Esophagus (tissue), 2 donors: ENCODE measurements around the gene MYBL2. TPM values are rescaled to one million over a fixed set of nuclear protein-coding genes. Genes with fewer than 3 reads are reported as not detected.

Experiments used
- H3K27ac ChIP-seq, 2 donors: one replicate each; pipeline ENCODE4 v1.5.1; 2013; ENCODE audit warnings: low read depth in 2 of 2, mild to moderate bottlenecking in 2 of 2, inconsistent platforms in 1 of 2, low read length in 1 of 2, moderate library complexity in 1 of 2
- H3K27me3 ChIP-seq, 2 donors: one replicate each; pipeline ENCODE4 v1.6.1; 2013; ENCODE audit warnings: low read length in 2 of 2, control low read depth in 1 of 2, mild to moderate bottlenecking in 1 of 2; ENCODE audit not compliant: insufficient read depth in 2 of 2, control insufficient read depth in 1 of 2
- H3K36me3 ChIP-seq, 2 donors: one replicate each; pipeline ENCODE4 v1.6.1; 2013; ENCODE audit warnings: low read length in 1 of 2; ENCODE audit not compliant: control insufficient read depth in 2 of 2, insufficient read depth in 2 of 2
- H3K4me1 ChIP-seq, 2 donors: one replicate each; pipeline ENCODE4 v1.6.1; 2013; ENCODE audit warnings: low read length in 1 of 2; ENCODE audit not compliant: control insufficient read depth in 2 of 2, insufficient read depth in 2 of 2
- H3K4me3 ChIP-seq, 2 donors: one replicate each; pipeline ENCODE4 v1.5.1; 2013; ENCODE audit warnings: low read length in 2 of 2, mild to moderate bottlenecking in 2 of 2, low read depth in 1 of 2, moderate library complexity in 1 of 2
- H3K9me3 ChIP-seq, 2 donors: one replicate each; pipeline ENCODE4 v1.6.1; 2013; ENCODE audit warnings: mild to moderate bottlenecking in 2 of 2, low read depth in 1 of 2, low read length in 1 of 2, moderate library complexity in 1 of 2; ENCODE audit not compliant: control insufficient read depth in 2 of 2, insufficient read depth in 1 of 2
- WGBS, 2 donors: extraction: QIAGEN DNeasy Blood & Tissue Kit; methylation state at CpG; one replicate each; pipeline ENCODE4 v1.1.7; 2013; 5-methylcytosine and 5-hydroxymethylcytosine counted together
- polyA plus RNA-seq, 2 donors: library from polyadenylated mRNA; stranded (reverse); fragments of 200-250 nt; gene quantifications; one replicate each; pipeline ENCODE4 v1.2.3, GENCODE V29; 2013
- donor health status: healthy with polysubstance abuse.
- donor health status: Bipolar disorder and iron deficiency.

MYBL2 gene
- polyA plus RNA-seq, 2 donors: 9.3 to 11.6 TPM

DNA sequence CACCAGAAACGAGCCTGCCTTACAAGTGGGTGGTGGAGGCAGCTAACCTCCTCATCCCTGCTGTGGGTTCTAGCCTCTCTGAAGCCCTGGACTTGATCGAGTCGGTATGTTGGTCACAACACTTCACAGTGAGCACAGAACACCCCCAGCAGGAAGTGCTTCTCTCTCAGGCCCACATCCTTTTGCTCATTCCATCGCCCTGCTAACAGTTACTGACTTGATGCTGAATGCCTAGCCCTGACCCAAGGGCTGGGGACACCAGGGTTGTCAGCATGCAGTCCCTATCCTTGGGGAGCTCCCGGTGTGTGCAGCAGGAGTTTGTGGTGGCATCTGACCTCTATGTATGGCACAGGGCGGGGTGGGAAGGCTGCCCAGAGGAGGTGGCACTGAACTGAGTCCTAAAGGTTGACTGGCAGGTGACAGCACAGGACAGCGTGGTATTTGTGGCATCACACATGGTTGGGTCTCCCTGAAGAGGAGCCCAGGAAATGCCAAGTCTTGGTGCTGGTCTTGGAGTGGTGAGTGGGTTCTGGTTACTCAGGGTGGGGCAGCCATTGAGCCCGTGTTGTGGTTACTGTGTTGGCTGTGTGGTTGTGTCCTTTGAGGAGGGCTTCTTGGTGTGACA lies 33.1 kb downstream of the MYBL2 start:
- no peaks in the 10 kb centered on the region for H3K4me1 ChIP-seq
- H3K27ac ChIP-seq: no peak overlapping the region
- H3K4me3 ChIP-seq: no peak overlapping the region
- 90 to 93% methylated on average over 8 of the region's 8 CpGs for WGBS, 2 donors
- H3K9me3 ChIP-seq: no peaks in the 10 kb centered on the region
- no peaks in the 10 kb centered on the region for H3K27me3 ChIP-seq
- H3K36me3 ChIP-seq: peaks cover 0 to 2% of the 10 kb centered on the region in 2 donors

DNA sequence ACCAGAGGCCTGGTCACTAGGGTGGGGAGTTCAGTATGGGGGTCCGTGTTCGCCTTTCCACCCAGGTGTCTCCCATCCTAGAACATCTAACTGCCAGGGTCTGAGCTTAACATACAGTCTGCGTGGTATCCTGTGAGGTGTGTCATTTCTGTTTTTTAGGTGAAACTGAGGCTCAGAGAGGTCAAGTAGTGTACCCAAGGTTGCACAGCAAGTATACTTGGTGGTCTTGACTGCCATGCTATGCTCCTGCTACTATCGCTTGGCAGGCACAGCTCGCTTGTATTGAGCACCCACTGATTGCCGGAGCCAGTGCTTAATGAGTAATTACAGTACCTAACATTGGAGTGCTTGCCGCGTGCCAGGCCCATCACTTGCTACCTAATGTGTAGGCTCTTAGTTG lies 33.7 kb downstream of the MYBL2 start:
- Histone ChIP-seq H3K4me3 (no peak overlapping the region), H3K27me3 (no peaks in the 10 kb centered on the region), H3K4me1 (no peaks in the 10 kb centered on the region), H3K27ac (no peak overlapping the region), H3K36me3 (peaks cover 0 to 2% of the 10 kb centered on the region in 2 donors), H3K9me3 (no peaks in the 10 kb centered on the region)
- 92 to 96% methylated on average over 8 of the region's 8 CpGs for WGBS, 2 donors

DNA sequence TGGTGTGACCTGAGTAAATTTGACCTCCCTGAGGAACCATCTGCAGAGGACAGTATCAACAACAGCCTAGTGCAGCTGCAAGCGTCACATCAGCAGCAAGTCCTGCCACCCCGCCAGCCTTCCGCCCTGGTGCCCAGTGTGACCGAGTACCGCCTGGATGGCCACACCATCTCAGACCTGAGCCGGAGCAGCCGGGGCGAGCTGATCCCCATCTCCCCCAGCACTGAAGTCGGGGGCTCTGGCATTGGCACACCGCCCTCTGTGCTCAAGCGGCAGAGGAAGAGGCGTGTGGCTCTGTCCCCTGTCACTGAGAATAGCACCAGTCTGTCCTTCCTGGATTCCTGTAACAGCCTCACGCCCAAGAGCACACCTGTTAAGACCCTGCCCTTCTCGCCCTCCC lies 35.6 kb downstream of the MYBL2 start:
- no peaks in the 10 kb centered on the region for H3K9me3 ChIP-seq
- H3K27ac ChIP-seq: no peak overlapping the region
- WGBS, 2 donors: 96 to 97% methylated on average over 14 of the region's 14 CpGs

DNA sequence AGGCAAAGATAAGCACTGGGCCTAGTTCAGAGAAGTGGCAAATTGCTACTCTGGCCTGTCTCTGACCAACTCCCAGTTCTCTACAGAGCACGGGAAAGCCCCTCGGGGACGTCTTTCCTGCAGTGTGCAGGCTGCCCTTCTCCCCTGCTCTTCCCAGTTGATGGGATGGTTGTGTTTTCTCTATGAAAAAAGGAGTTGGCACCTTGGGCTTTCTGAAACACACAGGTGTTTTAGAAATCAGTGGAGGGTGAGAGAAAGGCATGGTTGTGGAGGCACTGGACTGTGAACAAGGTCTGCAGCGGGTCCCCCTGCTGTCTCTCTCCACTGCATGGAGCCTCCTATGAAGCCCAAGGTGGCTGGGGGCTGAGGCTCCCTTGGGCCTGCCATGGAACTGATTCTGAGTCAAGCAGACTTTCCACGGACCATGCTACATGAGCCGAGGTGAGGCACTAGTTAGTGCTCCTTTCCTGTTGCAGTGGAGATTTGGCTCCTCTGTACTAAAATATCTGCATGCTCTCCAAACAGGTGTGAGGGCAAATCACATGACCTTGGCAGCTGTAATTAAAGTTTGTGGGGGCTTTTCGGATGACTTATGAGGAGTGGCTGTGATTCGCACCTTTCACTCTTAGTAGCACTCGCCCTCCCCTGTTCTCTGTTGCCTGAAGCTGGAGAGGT lies 43.6 kb downstream of the MYBL2 start:
- no peaks in the 10 kb centered on the region for H3K36me3 ChIP-seq
- H3K27me3 ChIP-seq: no peaks in the 10 kb centered on the region
- H3K4me3 ChIP-seq: no peak overlapping the region
- 91 to 94% methylated on average over 9 of the region's 9 CpGs for WGBS, 2 donors
- no peaks in the 10 kb centered on the region for H3K4me1 ChIP-seq
- H3K27ac ChIP-seq: no peak overlapping the region
- no peaks in the 10 kb centered on the region for H3K9me3 ChIP-seq

More for the DNA sequence above, 35.6 kb downstream of the MYBL2 start:
- Histone ChIP-seq H3K4me1 (no peaks in the 10 kb centered on the region), H3K27me3 (no peaks in the 10 kb centered on the region), H3K36me3 (peaks cover 0 to 2% of the 10 kb centered on the region in 2 donors), H3K4me3 (no peak overlapping the region)

DNA sequence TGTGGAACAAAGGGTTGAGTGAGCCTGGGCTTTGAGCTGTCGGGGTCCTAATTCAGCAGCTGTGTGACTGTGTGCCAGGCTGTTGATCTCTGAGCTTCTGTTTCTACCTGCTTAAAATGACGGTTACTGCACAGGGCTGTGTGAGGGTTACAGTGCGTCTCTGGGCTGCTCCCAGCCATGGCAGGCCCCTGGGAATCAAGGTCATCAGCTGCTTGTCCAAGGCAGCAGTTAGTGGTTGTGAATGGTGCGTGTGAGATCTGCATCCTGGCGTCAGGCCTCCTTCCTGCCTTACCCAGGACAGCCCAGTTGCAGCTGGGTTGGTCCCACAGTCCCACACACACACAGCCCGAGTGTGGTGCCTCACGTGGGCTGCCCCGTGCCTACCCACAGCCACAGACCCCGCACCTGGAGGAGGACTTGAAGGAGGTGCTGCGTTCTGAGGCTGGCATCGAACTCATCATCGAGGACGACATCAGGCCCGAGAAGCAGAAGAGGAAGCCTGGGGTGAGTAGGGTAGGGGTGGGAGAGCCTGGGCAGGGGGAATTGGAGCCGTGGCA lies 44.3 kb downstream of the MYBL2 start:
- Histone ChIP-seq H3K36me3 (no peaks in the 10 kb centered on the region), H3K4me3 (no peak overlapping the region), H3K27me3 (no peaks in the 10 kb centered on the region), H3K4me1 (no peaks in the 10 kb centered on the region), H3K27ac (no peak overlapping the region), H3K9me3 (no peaks in the 10 kb centered on the region)
- 90 to 92% methylated on average over 15 of the region's 15 CpGs for WGBS, 2 donors

DNA sequence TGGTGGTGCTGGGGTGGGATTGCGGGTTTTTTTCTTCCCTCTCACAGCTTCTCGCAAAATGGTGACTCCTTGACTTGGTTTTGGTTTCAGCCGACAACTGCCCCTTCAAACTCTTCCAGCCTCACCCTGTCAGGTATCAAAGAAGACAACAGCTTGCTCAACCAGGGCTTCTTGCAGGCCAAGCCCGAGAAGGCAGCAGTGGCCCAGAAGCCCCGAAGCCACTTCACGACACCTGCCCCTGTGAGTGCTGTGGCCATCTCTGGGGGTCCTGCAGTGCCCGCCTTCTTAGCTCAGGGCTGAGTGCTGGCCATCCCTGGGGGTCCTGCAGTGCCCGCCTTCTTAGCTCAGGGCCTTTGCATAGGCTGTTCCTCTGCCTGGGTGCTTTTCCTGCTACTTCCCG lies 48.1 kb downstream of the MYBL2 start:
- Histone ChIP-seq H3K9me3 (peaks cover 0 to 5% of the 10 kb centered on the region in 2 donors), H3K27ac (no peak overlapping the region), H3K4me3 (no peak overlapping the region), H3K27me3 (no peaks in the 10 kb centered on the region), H3K36me3 (no peaks in the 10 kb centered on the region), H3K4me1 (no peaks in the 10 kb centered on the region)
- WGBS, 2 donors: 97 to 98% methylated on average over 9 of the region's 9 CpGs

DNA sequence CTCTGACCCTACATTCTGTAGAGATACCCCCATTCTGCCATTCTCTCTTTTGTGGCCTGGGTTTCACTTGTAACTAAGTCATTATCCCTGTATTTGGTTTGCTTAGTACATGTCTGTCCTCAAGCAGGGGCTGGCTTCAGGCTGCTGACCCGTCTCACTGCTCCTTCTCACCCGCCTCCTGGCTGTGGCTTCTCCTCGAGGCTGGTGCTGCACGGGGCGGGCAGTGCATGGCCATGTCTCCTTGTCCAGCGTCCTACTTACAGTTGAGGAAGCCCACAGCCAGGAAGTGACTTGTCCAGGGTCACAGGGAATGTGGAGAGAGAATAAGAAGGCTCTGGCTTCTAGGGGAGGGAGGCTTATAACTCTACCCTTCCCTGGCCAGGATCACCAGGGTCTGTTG lies 48.6 kb downstream of the MYBL2 start:
- H3K27ac ChIP-seq: no peak overlapping the region
- no peak overlapping the region for H3K4me3 ChIP-seq
- H3K9me3 ChIP-seq: peaks cover 0 to 6% of the 10 kb centered on the region in 2 donors
- WGBS, 2 donors: 91 to 94% methylated on average over 6 of the region's 6 CpGs
- no peaks in the 10 kb centered on the region for H3K27me3 ChIP-seq
- H3K36me3 ChIP-seq: no peaks in the 10 kb centered on the region
- H3K4me1 ChIP-seq: no peaks in the 10 kb centered on the region

DNA sequence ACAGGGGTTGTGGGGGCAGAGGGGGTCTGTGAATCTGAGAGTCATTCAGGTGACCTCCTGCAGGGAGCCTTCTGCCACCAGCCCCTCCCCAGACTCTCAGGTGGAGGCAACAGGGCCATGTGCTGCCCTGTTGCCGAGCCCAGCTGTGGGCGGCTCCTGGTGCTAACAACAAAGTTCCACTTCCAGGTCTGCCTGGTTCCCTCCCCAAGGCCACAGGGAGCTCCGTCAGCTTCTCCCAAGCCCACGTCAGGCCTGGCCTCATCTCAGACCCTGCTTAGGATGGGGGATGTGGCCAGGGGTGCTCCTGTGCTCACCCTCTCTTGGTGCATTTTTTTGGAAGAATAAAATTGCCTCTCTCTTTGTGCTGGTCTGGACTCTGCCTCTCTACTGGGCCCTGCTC lies 49.2 kb downstream of the MYBL2 start:
- H3K36me3 ChIP-seq: no peaks in the 10 kb centered on the region
- peaks cover 0 to 6% of the 10 kb centered on the region in 2 donors for H3K9me3 ChIP-seq
- WGBS, 2 donors: 90 to 92% methylated on average over 4 of the region's 4 CpGs
- no peak overlapping the region for H3K27ac ChIP-seq
- no peaks in the 10 kb centered on the region for H3K27me3 ChIP-seq
- H3K4me3 ChIP-seq: no peak overlapping the region
- H3K4me1 ChIP-seq: no peaks in the 10 kb centered on the region

DNA sequence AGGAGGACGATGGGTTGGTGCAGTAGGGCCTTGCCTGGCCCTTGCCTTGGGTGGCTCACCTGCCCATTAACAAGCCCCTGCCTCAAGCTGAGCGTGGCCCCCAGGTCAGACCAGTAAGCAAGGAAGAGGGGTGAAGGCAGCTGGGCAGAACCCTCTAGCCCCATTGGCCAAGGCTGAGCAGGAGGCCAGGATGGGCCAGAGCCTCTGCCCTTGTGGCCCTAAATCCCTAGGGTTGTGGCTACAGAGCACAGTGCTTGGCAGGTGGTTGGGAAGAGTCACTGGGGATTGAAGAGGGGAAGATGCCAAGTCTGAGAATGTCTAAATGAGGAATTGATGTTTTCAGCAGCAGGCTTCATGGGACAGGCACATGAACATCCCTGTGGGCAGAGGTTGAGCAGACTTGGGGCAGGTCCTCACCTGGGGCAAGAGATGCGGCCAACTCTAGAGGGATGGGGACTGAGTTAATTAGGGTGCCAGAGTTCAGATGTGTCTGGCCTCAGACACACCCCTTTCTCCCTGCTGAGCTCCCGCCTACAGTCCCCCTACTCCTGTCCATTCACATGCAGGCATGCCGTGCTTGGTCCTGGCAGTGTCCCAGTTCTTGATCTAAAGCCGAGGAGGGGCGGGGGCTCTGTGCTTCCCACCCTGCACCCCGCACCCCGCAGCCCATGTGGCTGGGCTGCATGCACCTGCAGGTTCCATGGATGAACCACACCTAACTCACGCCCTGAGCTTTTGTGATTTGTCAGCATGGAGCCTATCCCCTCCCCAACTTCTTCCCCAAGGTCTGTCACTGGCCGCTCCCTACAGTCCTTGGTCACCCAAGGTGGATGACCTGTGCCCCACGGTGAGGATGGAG lies 50.1 kb downstream of the MYBL2 start:
- no peaks in the 10 kb centered on the region for H3K4me1 ChIP-seq
- 81 to 83% methylated on average over 12 of the region's 12 CpGs for WGBS, 2 donors

More for the DNA sequence above, 50.1 kb downstream of the MYBL2 start:
- Histone ChIP-seq H3K36me3 (no peaks in the 10 kb centered on the region), H3K4me3 (no peak overlapping the region), H3K27ac (no peak overlapping the region), H3K9me3 (peaks cover 0 to 6% of the 10 kb centered on the region in 2 donors), H3K27me3 (no peaks in the 10 kb centered on the region)
